ENCODE results near the gene AMN.

The AMN gene

GRCh38 chr14:102929241-102930137, 7.0 kb downstream of the AMN start:
- DNase-seq = no peak

GRCh38 chr14:102930138-102930752, 7.8 kb downstream of the AMN start:
- DNase-seq = no peak

GRCh38 chr14:102930753-102931579, 8.5 kb downstream of the AMN start:
- DNase-seq = no peak

GRCh38 chr14:102931580-102932285, 9.3 kb downstream of the AMN start:
- no peak for DNase-seq

GRCh38 chr14:102932484-102933248, 10.2 kb downstream of the AMN start:
- DNase-seq = no peak

GRCh38 chr14:102933618-102934231, 11.3 kb downstream of the AMN start:
- DNase-seq = no peak

GRCh38 chr14:102935756-102936155, 13.3 kb downstream of the AMN start:
- DNase-seq = no peak

GRCh38 chr14:102937331-102938175, 15.1 kb downstream of the AMN start:
- no peak for DNase-seq

GRCh38 chr14:102938191-102938590, 15.7 kb downstream of the AMN start:
- DNase-seq = no peak

GRCh38 chr14:102939329-102939728, 16.9 kb downstream of the AMN start:
- DNase-seq = no peak

GRCh38 chr14:102939820-102940561, 17.5 kb downstream of the AMN start:
- DNase-seq = no peak

GRCh38 chr14:102940729-102941362, 18.4 kb downstream of the AMN start:
- no peak for DNase-seq

GRCh38 chr14:102941419-102942011, 19.1 kb downstream of the AMN start:
- no peak for DNase-seq

GRCh38 chr14:102942069-102942468, 19.6 kb downstream of the AMN start:
- DNase-seq = no peak

GRCh38 chr14:102943454-102943853, 21.0 kb downstream of the AMN start:
- no peak for DNase-seq

- DNase-seq = no peak
Measured at GRCh38 chr14:102943979-102944378, 21.5 kb downstream of the AMN start.

GRCh38 chr14:102944448-102945330, 22.2 kb downstream of the AMN start:
- no peak for DNase-seq
